HG03095 (cell line): ENCODE data around the gene TMEM26.

Experiments
- ATAC-seq: cut with Tn5 transposase; IDR thresholded peaks from one replicate; pipeline ENCODE4 v1.9.1; 2021; ENCODE audit warnings: moderate library complexity; ENCODE audit not compliant: unreplicated experiment

Gene TMEM26

DNA sequence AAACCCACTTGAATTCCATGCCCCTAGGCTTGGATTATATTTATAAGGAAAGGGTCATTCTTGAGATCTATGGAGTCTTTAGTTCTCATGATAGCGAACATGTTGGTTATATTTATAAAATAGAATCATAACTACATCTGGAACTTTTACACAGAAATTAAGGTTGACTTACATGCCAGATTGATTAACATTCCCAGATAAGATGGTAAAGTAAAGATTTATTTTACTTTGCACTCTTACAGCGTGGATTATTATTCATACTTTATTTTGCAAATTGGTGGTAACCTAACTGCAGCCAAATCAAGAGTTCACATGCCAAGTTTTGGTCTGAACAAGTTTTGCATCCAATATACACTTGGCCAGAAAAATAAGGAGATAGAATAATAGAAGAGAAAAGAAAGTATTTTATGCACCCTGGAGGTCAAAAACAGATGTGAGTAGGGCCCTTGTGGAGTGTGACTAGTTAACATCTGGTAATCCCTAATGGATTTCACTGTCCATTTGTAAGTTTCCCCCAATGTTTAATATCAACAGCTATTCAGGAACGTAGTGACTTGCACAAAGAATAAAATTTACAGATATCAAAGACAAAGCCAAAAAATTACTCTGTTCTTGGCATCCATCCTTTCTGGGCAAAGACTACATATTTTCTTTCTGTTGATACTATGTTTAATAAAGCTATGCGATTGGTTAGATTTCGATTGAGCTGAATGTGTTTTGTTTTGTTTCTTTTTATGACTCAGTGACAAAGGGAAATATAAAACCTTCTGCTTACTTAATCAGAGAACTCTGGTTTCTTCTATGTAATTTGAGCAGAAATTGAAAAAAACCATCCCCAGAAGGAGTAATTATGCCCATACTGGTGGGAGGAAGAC lies 10.1 kb upstream of the TMEM26 start:
- no peak for ATAC-seq

DNA sequence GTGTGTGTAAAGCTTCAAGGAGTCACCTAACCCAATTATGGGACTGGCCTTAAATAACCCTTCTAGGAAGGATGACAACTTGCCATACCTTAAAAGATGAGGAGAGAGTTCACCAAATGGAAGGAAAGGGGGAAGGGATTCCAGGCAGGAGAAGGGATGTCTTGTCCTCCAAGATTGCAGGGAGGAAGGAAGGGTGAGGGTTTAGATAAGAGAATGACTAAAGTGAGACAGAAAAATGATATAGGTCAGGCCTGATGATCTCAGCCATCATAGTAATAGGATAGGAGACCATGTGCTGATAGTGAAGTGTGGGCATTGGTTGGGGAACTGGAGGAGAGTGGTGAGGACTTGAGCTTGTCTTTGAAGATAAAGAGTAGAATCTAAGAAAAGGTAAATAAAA lies 7.7 kb upstream of the TMEM26 start:
- no peak for ATAC-seq

GRCh38 chr10:61458031-61458430 lies 4.8 kb upstream of the TMEM26 start:
- no peak for ATAC-seq

DNA sequence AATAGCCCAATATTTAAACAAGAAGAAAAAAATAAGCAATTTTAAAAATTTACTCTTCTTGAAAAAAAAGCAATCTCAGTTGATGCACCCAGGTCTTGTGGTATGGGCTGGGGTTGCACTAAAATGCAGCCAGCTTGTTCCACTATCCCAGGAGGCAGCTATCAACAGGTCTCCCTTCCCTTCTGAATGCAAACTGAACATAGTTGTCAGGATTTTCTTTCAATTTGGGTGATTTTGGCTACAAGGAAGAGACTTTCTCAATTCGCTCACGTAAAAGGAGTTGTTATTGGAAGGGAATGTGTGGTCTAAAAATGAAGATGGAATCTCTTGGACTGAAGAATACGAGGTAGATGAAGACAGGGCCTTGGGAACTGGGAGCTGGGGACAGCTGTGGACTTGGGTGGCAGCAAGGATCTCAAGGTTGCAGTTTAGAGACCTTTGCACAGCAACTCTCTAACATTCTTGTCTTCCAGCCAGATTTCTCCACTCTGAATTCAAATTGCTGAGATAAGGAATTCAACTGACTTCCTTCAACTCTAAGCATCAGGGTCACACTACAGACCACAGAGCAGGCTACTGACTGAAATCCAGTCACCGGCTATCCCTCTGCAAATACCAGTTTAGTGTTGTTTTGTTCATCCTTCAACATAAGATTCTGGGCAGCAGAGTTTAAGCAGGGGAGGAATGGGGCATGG lies 3.1 kb upstream of the TMEM26 start:
- no peak for ATAC-seq

DNA sequence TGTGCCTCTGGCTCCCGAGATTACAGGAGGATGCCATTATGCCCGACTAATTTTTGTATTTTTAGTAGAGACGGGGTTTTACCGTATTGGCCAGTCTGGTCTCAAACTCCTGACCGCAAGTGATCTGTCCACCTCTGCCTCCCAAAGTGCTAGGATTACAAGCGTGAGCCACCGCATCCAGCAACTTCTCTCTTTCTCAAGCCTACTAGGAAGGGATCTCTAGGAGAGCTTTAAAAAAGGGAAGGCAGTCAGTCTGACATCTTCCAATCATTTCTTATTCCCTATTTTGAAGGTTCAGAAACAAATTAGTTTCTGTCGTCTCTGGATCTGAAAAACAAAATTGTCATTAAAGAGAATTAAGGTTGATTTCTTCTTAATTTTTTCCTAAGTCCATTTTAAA lies 2.5 kb upstream of the TMEM26 start:
- no peak for ATAC-seq

DNA sequence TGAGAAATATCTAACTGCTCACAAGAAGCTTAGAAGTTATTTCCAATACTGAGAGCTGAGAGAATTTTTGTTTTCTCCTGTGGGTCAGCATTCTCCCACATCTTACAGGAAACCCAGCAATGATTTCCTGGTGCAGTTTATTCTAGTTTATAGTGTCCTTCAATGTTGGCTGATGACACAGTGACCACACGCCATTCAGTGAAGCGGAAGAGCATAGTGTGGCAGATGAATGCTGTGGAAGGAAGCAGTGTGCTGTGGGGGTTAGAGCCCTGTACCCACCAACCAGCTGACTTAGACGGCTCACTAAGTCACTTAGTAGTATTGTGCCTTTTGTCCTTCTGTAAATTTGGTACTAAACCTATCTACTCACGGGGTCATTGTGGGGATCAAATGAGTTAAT lies 1.4 kb upstream of the TMEM26 start:
- no peak for ATAC-seq

DNA sequence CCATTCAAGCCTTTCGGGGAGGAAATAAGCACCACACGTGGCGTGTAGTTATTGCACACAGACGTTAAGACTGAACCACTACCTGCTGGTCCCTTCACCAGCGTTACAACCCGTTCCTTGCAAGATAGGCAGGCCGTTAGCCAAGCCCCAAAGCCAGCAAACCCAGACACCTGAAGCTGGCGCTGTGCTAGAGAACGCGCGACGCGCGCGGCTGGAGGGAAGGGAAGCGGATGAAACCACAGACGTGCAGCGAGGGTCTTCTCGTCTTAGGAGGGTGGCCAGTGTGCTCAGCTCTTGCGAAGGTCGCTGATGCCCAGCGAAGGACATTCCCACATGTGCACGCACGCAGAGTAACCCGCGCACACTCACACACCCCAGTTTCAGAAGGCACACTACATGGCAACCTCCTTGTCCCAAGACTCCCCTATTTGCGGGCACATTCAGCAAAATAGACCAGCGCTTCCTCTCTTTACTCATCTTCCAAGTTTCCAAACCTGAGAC lies 980 bp downstream of the TMEM26 start:
- no peak for ATAC-seq

- no peak for ATAC-seq
These were observed 1.8 kb downstream of the TMEM26 start for GRCh38 chr10:61451357-61451756.

GRCh38 chr10:61448841-61449600 lies 4.2 kb downstream of the TMEM26 start:
- ATAC-seq, result no peak

- no peak for ATAC-seq
These were observed 5.1 kb downstream of the TMEM26 start for GRCh38 chr10:61448091-61448490.

- ATAC-seq, result no peak
These were observed 14.0 kb downstream of the TMEM26 start for GRCh38 chr10:61439058-61439609.

- ATAC-seq, result no peak
These were observed 14.8 kb downstream of the TMEM26 start for GRCh38 chr10:61438141-61438988.

DNA sequence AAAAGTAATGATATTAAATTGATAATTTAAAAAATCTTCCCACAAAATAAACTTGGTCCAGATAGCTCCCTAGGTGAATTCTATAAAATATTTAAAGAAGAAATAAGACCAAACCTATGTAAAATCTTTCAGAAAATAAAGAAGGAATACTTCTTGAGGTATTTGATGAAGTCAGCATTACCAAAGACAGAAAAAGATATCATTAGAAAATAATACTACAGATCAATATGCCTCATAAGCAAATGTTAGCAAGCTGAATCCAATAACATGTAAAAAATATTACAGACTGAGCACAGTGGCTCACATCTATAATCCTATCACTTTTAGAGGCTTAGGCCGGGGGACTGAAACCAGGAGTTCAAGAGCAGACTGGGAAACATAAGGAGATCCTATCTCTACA lies 30.0 kb downstream of the TMEM26 start:
- no peak for ATAC-seq

DNA sequence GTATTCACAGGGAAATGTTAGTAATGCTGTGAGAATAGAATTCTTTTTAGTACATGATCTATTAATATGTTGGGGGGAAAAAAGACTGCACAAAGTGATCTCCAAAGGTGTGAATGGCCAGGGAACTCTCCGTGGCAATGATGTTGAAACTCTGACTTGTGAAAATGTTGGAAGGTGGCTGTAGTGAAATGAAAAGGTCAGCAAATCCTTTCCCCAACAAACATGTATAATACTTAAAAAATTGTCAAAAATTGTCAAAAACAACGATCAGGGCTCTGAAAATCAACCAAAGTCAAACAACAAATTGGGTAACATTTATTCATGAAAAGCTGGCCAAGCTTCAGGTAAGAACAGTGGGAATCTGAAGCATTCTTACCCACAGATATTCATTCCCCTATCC lies 35.5 kb downstream of the TMEM26 start:
- ATAC-seq, result no peak

GRCh38 chr10:61415824-61416223 lies 37.4 kb downstream of the TMEM26 start:
- no peak for ATAC-seq

DNA sequence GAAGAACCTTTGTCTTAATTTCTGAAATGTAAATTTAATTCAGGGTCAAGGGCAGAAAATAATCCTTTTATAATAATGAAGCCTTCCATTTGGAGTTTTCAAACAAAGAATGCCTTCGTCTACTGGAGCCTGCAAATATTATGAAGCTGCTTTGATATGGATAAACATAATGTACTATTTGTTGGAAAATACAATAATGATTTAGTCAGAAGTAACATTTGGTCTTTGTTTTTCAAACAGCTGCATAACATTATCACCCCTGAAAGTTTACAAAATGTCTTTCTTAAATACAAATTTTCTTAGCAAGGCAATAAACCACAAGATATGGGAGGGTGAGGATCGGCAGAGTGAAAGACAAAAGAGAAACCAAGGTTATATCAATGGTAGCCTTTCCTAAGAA lies 41.5 kb downstream of the TMEM26 start:
- no peak for ATAC-seq

DNA sequence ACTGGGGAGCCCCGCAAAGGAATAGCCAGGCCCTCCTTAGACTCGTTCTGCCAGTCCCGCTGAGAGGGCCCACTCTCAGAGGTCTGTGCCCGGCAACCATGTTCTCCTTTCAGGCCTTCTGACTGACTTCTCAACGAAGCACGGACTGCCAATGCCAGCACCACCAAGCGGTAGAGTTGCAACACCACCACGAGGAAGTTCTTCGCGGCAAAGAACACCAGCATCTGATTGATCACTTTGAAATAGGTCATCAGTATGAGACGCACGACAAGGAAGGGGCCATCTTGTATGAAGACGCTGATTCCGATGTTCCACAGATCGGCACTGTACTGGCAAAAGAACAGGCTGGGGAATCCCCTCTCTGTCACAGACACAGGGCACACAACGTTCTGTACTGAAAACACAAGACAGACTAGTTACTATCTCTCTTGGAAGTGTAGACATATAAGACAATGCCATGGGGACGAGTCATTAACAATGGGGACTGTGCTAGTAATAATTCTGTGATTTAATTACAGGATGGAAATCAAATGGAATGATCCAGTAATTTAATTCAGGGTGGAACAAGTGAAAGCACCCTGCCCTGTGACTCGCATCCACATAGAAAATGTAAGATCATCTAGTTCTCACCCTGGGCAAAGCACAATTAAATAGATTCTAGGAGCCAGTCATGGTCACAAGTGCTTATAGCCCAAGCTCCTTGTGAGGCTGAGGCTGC lies 42.7 kb downstream of the TMEM26 start:
- ATAC-seq, result no peak

- no peak for ATAC-seq
These were observed 44.0 kb downstream of the TMEM26 start for GRCh38 chr10:61409157-61409556.

DNA sequence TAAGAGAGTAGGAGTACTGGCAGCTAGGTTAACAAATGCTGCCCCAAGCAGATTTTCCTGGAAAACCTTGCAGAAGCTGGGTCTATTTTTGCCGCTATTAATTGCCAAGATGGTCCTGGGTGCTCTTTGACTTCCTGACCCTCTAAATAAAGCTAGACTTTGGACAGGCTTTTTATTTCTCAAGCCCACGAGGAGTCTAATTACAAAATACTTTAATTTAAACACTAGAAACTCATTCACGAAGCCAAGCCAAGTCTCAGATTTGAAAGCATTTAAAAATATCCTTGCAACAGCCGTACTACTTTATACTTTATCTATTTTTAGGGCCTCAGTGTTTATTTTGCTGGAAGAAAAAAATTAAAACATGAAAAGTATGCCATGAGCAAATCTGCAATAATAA lies 45.1 kb downstream of the TMEM26 start:
- no peak for ATAC-seq

DNA sequence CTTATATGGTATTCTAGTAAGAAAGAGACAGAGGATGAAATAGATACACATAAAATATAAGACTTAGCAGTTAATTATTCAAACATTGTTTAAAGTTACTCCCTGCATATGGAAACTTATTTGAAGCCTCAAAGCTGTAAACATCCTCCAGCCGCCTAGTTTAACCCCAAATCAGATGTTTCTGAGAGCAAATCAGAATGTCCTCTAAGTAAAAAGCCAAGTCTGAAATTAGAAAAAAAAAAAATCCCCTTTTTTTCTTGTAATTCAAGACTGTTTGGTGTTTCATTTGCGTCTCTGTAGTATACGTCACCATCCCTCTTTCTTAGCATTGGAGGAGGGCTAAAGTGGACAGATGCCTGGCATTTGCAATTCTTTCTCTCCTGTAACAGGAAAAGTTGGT lies 46.4 kb downstream of the TMEM26 start:
- ATAC-seq, result no peak
